ACHN (cell line): ENCODE results near the gene TEX19.
"Not testable (repeated sequence)": the region's sequence is repeated elsewhere in the genome, so short reads cannot be mapped to it uniquely, and the experiment has no call there.

ENCODE experiments used
- DNase-seq: peaks from one replicate; pipeline ENCODE4 v3.0.0-alpha.2; 2015
- in situ Hi-C: cut with HindIII; loops from 2 replicates; pipeline ENCODE4 v1.10.0; 2017; ENCODE audit warnings: low sequenced_read_pairs, low pct_ligation_motif_present, low pct_unique_long_range_greater_than_20kb

TEX19 gene

GRCh38 chr17:82371333-82372248 lies 12.5 kb downstream of the TEX19 start, which contains the start of gene UTS2R:
Gene UTS2R (plus strand): TSS chr17:82371765. CDS start chr17:82374325, 2,560 bp downstream.
- DNase-seq = no peak

DNA sequence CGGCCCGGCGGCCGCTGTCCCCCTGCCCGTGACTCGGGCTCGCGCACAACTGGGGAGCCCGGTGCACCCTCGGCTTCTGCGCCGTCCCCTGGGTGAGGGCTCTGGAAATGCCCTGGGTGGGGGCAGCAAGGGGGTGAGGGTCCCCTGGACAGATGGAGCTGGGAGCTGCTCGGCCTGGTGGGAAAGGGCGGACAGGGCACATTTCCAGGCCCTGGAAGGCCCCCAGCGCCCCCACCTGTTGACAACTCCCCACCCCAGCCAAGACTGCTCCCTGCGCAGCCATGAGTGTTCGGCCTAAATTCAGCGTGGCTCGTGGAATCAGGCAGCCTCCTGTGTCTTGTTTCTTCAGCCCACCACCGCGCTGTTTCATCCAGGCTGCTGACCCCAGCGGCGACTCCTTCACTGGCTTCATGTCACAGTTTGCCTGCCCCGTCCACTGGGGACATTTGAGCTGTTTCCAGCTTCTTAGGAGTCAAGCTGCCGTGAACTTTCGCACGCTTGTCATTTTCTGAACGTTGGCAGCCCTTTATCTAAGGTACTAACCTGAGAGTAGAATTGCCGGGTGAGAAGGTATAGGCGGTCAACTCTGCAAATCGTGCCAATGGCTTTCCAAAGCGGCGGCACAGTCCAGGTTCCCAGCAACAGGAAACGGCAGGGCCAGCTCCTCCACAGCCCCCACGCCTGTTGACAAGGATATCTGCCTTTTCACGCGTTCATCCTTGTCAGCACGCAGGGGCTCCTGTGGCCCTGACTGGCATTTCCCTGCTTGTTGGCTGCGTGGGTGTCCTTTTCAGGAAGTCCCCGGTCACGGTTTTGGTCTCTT lies 13.4 kb downstream of the TEX19 start:
- no peak for DNase-seq
- in situ Hi-C loops = no loop called here

More at GRCh38 chr17:82371333-82372248, 12.5 kb downstream of the TEX19 start, which contains the start of gene UTS2R:
- in situ Hi-C loops = no loop called here

DNA sequence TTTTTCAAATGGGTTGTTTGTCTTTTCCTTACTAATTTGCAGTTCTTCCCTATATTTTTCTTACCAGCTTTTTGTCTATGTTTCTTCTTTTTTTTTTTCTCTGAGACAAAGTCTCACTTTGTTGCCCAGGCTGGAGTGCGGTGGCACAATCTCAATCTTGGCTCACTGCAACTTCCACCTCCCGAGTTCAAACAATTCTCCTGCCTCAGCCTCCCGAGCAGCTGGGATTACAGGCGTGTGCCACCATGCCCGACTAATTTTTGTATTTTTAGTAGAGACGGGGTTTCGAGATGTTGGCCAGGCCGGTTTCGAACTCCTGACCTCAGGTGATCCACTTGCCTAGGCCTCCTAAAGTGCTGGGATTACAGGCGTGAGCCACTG lies 14.0 kb downstream of the TEX19 start:
- DNase-seq, in situ Hi-C loops: not testable (repeated sequence)

- DNase-seq = no peak
- in situ Hi-C loops = no loop called here
These were observed 14.9 kb downstream of the TEX19 start for GRCh38 chr17:82373731-82374625.

DNA sequence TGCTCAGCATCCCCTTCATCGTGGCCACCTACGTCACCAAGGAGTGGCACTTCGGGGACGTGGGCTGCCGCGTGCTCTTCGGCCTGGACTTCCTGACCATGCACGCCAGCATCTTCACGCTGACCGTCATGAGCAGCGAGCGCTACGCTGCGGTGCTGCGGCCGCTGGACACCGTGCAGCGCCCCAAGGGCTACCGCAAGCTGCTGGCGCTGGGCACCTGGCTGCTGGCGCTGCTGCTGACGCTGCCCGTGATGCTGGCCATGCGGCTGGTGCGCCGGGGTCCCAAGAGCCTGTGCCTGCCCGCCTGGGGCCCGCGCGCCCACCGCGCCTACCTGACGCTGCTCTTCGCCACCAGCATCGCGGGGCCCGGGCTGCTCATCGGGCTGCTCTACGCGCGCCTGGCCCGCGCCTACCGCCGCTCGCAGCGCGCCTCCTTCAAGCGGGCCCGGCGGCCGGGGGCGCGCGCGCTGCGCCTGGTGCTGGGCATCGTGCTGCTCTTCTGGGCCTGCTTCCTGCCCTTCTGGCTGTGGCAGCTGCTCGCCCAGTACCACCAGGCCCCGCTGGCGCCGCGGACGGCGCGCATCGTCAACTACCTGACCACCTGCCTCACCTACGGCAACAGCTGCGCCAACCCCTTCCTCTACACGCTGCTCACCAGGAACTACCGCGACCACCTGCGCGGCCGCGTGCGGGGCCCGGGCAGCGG lies 15.7 kb downstream of the TEX19 start:
- no peak for DNase-seq
- in situ Hi-C loops = no loop called here

DNA sequence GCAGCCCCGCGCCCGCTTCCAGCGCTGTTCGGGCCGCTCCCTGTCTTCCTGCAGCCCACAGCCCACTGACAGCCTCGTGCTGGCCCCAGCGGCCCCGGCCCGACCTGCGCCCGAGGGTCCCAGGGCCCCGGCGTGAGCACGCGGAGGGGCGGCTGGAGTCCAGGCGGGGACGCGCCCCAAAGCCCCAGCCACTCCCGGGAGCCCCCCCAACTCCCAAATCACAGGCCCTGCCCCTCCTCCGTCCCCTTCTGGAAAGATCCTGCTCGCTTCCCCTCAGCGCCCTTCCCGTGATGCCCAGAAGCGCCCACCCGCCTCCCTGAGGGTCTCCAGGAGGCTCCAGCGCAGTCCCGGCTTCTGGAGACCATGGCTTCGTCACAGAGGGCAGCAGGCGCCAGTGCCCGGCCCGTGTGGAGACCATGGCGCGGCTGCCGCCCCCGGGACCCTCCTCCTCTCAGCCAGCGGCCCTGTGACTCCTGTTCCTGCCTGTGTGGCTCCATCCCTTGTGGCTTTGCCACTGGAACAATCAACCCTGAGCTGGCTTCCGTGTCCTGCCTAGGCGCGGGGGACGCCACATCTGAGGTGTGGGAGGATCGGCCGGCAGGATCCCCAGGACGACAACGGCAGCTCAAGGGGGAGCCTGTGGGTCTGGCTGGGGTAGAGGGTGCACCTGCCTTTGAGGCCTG lies 16.5 kb downstream of the TEX19 start:
- in situ Hi-C loops = no loop called here
- DNase-seq = no peak

DNA sequence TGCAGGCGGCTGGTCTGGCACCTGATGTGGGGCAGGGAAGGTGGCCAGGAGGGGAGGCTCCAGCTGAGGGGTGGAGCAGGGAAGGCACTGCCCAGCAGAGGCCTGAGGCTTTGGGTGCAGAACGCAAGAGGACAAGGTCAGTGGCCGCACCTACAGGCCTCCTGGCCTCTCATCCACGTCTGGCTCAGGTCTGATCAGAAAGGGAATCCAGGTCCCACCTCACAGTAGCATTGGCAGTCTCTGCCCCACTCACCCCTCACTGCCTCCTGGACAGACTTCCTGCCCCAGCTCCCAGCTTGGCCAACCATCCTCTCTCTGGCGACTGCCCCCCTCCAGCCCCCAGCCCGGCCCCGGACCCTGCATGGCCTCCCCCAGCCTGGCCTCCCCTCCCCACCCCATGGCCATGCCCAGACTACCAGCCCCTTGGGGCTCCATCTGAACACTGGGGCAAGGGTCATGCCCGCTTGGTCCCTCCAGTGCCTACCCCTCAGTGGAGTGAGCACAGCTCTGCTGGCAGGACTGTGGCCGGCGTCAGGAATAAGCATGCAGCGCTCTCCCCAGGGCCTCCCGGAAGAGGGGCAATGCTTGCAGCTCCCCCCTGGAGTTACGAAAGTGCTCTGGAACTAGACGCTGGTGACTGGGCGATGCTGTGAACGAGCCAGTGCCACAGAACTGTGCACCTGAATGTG lies 17.1 kb downstream of the TEX19 start:
- DNase-seq = no peak
- in situ Hi-C loops = no loop called here

GRCh38 chr17:82377294-82377693 lies 18.2 kb downstream of the TEX19 start:
- DNase-seq, in situ Hi-C loops: not testable (repeated sequence)

GRCh38 chr17:82377924-82378740 lies 19.1 kb downstream of the TEX19 start:
- in situ Hi-C loops = no loop called here
- no peak for DNase-seq

DNA sequence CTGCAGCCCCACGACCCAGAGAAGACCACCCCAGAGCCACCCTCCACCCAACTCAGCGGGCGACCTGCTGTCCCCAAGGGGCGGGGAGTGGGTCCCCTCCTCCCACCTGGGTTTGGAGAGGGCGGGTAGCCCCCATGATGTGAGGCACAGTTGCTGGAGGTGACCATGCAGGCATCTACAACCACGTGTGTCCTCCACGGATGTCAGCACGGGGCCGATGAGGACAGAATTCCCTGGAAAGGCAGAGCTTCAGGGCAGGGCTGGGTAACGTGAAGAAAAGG lies 19.6 kb downstream of the TEX19 start:
- no peak for DNase-seq
- in situ Hi-C loops = no loop called here

DNA sequence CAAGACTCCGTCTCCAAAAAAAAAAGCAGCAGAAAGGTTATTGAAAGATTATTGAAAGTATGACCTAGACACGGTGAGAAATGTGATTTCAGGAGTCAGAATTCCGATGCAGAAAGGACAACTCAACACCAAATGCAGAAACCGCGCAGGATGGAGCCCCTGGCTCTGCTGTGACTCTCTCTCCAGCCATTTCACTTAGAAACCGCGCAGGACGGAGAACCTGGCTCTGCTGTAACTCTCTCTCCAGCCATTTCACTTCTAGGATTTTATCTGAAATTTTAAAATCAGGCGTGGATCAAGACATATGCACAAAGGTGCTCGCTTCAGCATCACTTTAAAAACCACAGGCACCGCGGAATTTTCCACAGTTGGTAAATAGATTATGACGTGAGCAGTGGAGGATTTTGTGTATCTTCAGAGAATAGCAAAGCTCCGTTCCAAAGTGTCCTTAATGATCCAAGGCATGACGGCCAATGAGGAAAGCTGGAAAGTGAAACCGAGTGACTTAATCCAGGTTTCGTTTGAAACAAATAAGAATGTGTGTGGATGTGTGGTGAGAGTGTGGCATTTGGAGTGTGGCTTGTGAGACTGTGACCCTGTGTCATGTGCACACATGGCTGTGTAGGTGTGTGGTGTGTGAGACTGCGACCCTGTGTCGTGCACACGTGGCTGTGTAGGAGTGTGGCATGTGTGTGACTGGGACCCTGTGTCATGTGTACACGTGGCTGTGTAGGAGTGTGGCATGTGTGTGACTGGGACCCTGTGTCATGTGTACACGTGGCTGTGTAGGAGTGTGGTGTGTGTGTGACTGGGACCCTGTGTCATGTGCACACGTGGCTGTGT lies 22.0 kb downstream of the TEX19 start:
- in situ Hi-C loops = no loop called here
- no peak for DNase-seq

DNA sequence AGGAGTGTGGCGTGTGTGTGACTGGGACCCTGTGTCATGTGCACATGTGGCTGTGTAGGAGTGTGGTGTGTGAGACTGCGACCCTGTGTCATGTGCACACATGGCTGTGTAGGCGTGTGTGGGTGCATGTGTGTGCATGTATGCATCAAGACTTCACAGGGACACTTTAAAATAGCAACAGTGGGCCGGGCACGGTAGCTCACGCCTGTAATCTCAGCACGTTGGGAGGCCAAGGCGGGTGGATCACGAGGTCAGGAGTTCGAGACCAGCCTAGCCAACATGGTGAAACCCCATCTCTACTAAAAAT lies 22.6 kb downstream of the TEX19 start:
- DNase-seq, in situ Hi-C loops: not testable (repeated sequence)

DNA sequence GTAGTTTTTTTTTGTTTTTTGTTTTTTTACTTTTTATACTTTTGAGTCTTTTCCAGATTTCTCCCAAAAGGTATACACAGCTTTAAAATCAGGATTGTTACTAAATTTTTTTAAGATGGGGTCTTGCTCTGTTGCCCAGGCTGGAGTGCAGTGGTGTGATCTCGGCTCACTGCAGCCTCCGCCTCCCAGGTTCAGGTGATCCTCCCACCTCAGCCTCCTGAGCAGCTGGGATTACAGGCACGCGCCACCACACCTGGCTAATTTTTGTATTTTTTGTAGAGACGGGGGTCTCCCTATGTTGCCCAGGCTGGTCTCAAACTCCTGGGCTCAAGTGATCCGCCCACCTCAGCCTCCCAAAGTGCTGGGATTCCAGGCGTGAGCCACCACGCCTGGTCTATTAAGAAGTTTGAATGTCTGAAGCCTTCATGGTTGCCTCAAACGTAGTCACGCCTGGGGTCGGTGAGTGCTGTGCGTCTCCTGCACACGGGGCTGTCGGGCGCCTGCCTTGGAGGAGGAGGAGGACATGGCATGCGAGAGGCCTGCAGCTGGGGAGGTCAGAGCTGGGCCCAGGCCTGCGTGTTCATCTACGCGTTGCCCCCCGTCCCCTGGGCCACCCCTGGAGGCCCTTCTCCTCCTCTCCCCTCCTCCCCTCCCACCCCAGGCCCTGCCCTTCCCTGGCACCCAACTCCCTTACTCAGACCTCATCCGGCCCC lies 23.3 kb downstream of the TEX19 start:
- DNase-seq = not testable (repeated sequence)

DNA sequence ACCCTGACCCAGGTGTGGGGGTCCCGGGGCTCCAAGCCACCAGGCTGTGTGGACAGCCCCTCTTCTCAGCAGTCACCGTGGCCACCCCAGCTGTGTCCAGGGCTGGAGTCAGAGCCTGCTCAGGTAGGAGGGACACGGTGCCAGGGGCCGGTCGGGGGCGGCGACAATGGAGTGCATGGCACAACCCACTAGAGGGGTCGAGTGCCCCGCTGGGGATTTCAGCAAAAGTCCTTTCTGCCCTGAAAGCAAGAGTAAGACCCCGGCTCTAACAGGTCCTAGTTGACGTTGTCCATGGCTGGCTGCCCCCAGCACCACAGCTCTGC lies 23.8 kb downstream of the TEX19 start:
- in situ Hi-C loops = no loop called here
- no peak for DNase-seq

More for the DNA sequence above, 23.3 kb downstream of the TEX19 start:
- in situ Hi-C loops = not testable (repeated sequence)

- DNase-seq = no peak
- in situ Hi-C loops = no loop called here
These were observed 24.4 kb downstream of the TEX19 start for GRCh38 chr17:82383411-82383810.
